Measurements from ENCODE around the gene TGFBI. TPM values are rescaled to one million over a fixed set of nuclear protein-coding genes. Genes with fewer than 3 reads are reported as not detected.

TGFBI gene
- total RNA-seq, 1 donor from 2014 or later = 4.2 TPM

DNA sequence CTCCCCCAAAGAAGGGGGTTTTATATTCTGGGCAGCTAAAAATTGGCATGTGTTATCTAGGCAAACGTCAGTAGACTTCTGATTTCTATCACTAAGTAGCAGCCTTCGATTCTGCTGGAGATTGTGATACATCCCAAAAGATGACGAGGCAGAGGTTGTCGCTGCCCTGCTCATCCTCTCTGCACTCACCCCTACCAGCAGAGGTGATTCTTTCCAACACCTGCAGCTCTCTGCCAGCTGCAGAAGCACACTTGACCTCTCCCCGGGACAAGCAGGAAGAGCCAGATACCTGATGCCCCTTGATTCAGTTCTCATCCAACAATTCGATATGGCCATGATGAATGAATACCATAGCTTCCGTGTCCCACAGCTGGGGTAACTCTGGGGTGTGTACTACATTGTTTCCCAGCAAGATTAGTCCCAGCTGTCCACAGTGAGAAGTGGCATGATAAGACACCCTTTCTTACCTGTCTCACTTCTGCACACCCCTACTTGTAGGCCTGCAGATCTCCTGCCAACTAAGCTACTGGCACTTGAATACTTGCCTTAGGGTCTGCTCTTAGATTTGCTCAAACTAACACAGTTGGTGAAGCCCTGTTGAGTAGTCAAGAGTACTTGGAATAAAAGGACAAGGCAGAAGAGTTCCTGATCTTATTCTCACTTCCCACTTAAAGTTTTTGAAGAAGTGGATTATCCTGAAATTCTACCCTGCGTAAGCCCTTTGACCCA lies 66.3 kb downstream of the TGFBI start:
- no peak for DNase-seq

DNA sequence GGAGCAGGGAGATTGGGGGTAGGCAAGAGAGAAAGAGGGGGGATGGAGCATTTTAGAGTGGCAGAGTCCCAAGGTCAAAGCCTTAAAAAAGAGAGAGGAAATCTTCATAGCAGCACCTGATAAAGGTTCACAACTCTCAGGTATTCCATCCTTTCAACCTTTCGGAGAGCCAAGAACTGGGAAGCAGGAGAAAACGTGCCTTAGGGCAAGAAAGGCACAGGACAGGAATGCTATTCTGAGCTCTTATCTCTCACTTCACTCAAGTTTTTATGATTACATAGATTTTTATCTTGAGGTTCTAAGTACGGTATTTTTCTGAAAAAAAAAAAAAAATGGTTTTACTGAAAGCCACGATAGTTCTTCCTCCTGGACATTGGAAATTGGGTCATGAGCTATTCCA lies 69.4 kb downstream of the TGFBI start:
- no peak for DNase-seq

DNA sequence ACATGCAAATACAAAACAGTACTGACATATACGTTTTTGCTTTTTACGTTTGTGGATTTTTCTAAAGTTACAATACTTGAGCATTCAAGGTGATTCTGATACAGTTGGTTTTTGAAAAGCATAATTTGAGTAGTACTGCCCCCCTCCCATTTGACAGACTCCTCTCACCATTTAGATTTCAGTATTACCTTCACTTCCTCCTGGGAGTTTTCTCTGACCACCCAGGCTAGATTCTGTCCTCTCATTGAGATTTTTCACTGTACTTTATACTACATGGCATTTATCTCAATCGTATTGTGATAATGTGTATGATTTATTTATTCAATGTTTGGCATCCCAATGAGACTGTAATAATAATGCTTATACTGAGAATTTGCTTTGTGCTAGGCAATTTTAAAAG lies 71.1 kb downstream of the TGFBI start:
- DNase-seq = no peak

DNA sequence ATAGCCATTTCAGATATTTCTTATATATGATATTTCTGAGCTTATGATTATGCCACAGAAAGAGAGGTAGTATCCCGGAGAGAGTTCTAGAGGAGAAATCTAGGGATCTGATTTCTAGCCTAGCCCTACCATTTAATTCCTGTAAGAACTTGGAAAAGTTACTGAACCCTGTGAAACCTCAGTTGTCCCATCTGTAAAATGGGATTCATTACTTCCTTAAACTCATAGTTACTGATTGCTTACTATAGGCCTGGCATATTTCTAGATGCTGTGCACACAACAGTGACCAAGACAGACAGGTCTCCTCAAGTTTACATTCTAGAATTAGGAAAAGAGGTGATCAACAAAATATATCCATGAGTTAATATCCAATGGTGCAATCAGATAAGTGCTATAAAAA lies 73.1 kb downstream of the TGFBI start:
- no peak for DNase-seq

DNA sequence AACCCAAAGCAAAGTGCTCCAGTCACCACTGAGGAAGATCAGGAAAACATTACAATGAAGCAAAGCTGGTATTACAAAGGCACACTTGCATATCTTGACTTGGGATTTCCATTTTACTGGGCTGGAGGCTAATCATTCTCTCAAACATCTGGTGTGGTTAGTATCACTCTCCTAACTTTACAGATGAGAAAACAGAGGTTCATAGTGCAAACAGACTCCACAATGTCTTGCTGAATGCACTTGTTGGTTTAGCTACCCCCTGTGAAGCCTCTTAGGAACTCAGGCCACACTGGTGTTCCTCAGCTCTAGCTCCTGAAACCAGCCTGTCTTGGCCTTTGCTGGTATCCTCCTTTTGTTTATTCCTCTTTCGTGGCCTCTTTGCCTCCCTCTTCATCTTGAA lies 74.3 kb downstream of the TGFBI start:
- DNase-seq = no peak

DNA sequence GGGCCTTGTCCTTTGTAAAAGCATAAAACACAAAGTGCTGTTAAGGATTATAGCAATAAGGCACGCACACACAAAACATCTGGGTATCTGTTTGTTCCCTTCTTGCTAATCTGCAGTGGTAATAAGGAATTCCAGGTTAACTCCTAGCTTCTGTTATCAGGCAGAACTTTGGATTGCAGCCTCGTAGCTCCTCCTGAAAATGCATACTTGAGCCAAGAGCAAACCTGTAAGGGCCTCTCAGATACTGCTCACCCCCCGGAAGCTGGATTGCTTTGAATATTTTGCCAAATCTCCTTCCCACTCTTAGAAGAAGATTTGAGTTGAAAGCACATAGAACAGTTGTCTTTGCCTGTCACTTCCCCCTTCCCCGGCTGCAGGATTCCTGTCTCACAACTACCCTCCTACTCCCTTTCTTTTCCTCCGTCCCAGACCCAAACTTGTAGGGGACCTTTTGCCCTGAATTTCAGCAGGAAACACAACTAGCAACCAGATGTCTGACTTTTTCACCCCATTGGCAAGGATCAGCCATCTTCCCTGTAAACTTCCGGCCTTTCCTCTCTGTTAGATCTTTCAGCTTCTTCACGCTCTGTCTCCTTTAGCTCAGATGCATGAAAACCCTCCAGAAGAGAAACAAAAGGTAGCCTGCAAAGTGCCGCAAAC lies 75.6 kb downstream of the TGFBI start:
- no peak for DNase-seq

DNA sequence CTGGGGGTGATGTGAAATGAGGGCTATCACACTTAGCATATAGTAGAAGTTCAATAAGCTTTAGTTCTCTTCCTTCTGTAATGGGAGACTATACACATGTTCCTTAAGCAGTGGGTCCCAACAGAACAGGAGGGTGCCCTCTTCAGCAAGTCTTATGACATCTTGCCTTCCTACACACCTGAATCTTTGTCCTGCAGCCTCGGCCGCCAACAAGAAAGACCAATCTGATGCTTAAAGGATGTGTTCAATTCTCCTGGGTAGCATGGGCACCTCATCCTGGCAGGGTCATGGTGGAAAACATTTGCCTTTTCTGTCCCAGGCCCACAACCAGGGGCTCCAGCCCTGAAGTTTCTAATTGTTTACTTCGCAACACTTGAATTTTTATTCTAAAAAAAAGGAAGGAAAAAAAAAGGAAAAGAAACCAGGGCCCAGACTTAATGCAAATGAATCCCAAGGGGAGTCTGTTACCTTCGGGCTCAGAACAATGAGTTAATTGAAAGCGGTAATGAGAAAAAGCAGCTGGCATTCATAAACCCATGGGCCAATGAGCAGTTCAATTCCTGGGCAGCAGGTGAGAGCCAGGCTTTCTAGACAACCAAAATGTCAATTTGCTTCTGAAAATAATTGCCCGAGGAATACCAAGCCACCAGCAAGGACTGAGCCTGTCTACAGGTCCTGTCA lies 77.7 kb downstream of the TGFBI start:
- no peak for DNase-seq

DNA sequence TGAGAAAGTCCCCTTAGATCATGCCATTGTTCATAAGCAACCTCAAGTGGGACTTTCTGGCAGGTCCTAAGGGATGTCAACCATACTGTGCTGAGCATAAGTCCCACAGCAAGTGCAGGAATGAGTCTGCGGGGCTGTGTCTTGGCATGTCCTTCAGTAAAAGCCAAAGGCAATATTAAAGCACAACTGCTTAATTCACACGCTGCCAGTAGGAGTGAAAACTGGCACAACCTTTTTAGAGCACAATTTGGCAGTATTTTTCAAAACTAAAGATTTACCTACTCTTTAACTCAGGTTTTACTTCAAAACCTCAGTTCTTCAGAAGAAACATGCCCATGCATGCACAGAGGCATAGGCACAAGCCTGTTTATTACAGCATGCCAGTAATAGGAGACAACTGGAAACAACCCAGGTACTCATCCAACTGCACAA lies 79.4 kb downstream of the TGFBI start:
- no peak for DNase-seq

DNA sequence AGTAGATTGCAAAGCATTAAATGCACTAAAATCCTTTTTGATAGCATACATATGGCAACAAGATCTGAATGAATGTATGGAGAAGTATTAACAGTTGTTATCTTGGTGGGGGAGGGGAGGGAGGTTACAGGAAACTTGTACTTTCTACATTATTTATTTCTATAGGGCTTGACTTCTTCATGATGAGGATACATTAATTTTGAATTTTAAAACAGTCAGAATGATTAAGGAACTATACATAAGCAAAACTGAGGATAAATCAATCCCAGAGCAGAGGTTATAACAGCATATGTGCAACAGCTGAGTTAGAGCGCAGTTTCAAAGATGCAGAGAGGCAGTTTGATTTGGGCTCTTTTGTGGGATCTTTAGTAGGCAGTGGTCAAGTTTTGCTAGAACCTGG lies 80.0 kb downstream of the TGFBI start:
- DNase-seq = no peak

DNA sequence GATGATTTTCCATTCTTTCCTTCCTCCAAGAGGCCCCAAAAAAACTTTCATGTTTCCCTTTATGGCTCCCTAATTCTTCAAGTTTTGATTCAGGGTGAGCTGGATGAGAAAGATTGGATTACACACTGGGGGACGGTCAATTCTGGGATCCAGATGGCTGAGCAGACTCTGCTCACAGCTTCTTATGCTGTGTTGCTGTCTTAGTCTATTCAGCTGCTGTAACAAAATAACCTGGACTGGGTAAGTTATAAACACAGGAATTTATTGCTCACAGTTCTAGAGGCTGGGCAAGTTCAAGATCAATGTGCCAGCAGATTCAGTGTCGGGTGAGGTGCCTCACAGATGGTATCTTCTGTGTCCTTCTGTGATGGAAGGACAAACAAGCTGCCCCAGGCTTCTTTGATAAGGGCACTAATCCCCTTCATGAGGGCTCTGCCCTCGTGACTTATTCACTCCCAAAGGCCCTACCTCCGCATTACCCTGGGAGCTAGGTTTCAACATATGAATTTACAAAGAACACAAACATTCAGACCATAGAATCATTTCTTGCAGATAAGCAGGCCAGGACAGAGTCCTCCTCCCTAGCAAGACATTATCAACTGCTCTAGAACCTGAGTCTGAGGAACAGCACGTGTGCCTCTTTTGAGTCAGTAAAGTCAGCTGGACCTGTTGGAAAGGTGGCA lies 80.8 kb downstream of the TGFBI start:
- no peak for DNase-seq

Small RNA genes lying within 50 kb of the gene (small RNA-seq; reads per million reads assigned to genes)
- not detected for gene VTRNA2-1

Other genes with a start within 250 kb of the TGFBI start
- 0.62 TPM for gene SLC25A48, start 194.3 kb upstream of the TGFBI start, total RNA-seq
- not detected for gene IL9, start 133.1 kb upstream of the TGFBI start, total RNA-seq
- not detected for gene LECT2, start 74.0 kb upstream of the TGFBI start, total RNA-seq
- gene SMAD5, start 103.9 kb downstream of the TGFBI start, total RNA-seq = 40.4 TPM
- not detected for gene SMIM32, start 164.2 kb downstream of the TGFBI start, total RNA-seq

Data from occipital lobe (tissue), 3 donors.